AG10803 (cell line): ENCODE measurements around the gene ESX1.
A peak's percentile ranks its signal among the peaks of the same experiment; 100 is the strongest.

ENCODE experiments used
- DNase-seq: peaks from one replicate; pipeline ENCODE4 v3.0.0; 2010; ENCODE audit warnings: low read depth
- H3K4me3 ChIP-seq: 2 replicates; pipeline ENCODE4 v1.5.1; 2011; ENCODE audit warnings: mild to moderate bottlenecking, low read length, control low read depth
- TF ChIP-seq, protein P1 (sequence below): conservative IDR thresholded peaks from 2 replicates; pipeline ENCODE4 v1.5.1; 2011; ENCODE audit warnings: mild to moderate bottlenecking, low read length, control low read depth, inconsistent platforms

Gene ESX1

DNA sequence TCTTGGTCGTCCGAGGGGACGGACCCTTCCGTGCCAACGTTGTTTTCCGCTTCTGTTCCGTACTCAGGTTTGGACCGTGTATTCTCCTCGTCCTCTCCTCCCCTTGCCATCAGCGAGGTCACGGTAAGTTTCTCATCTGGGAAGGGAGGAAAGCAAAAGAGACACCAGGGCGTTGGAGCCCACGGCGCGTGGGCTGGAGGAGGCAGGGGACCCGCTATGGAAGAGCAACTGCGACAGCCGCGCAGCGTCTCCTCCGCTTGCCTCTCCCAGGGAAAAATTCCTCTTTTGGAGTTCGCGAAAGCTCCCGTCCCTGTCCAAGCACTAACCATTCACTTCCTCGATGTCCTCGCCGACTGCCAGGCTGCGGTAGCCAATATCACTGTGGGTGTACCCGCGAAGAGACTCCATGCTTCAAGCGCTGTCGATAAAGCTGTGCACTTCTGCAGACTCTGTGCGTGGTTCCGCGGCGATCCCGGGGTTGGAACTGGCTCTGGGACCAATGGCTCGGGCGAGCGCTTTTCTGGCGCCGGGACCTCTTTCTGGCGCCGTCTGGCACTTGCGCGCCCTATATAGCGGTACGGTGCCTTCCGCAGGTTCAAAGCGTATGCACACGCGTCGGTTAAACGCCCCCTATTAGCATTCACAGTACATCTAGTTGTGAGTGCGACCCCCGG lies at the start of gene ESX1:
TSS of gene ESX1 (minus strand) at position 492 of the 674 bp plus-strand sequence. CDS start at position 408, 84 bp downstream.
- H3K4me3 ChIP-seq: no peak within 1 kb of the TSS
- TF ChIP-seq, protein P1, sequence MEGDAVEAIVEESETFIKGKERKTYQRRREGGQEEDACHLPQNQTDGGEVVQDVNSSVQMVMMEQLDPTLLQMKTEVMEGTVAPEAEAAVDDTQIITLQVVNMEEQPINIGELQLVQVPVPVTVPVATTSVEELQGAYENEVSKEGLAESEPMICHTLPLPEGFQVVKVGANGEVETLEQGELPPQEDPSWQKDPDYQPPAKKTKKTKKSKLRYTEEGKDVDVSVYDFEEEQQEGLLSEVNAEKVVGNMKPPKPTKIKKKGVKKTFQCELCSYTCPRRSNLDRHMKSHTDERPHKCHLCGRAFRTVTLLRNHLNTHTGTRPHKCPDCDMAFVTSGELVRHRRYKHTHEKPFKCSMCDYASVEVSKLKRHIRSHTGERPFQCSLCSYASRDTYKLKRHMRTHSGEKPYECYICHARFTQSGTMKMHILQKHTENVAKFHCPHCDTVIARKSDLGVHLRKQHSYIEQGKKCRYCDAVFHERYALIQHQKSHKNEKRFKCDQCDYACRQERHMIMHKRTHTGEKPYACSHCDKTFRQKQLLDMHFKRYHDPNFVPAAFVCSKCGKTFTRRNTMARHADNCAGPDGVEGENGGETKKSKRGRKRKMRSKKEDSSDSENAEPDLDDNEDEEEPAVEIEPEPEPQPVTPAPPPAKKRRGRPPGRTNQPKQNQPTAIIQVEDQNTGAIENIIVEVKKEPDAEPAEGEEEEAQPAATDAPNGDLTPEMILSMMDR: no peak
- peak; percentile 0 for DNase-seq

DNA sequence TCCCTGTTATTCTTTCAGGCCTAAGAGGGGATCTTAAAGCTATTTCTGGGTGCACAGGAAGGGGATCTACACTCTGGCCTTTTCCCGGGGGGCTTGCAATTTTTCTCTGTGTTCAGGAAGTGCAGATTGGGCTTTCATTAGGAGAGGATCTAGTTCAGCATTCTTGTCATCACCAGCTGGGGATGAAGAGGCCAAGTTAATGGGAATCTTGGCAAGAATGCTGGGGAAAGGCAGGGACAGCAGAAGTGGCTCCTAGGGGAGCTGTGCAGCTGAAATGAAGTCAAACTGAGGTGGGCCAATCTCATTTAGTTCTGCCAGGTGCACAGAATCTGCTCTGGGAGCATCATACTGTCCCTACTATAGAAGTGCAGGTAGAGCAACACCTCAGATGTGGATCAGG lies 40.9 kb upstream of the ESX1 start:
- no peak for DNase-seq
- H3K4me3 ChIP-seq: no peak overlapping the region
- TF ChIP-seq, protein P1: no peak

DNA sequence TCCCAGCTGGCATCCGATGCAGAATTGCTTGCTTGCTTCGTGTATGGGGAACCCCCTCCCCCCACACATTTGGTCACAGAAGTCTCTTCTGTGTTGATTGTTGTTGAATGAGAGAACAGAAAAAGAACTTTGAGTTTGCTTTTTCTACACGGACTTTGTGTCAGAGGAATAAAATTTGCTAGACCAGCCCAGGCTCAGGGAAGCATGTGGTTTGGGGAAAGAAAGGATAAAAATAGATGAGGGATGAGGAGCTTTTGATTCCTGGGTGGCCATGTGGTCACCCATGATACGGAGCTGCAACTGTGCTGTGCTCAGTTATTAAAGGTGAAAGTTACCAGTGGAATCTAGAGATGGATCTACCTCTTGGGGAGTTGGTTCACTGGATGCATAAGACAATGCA lies 34.2 kb upstream of the ESX1 start:
- H3K4me3 ChIP-seq: no peak overlapping the region
- TF ChIP-seq, protein P1: no peak
- no peak for DNase-seq

DNA sequence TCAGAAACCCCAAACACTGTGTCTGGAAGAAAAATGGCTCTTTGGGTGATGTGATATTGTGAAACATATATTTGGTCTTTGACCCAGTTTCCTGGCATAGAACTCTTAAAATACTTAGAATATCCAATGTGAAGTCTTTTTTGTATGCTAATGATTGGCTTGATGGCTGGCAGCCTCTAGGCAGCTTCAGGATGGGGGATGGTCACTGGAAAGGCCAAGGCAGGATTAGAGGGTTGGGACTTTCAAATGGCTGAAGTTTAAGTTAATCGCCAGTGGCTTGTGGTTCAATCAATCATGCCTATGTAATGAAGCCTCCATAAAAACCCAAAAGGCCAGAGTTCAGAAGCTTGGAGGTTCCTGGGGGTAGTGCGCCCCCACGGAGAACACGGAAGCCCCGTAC lies 33.5 kb upstream of the ESX1 start:
- H3K4me3 ChIP-seq: no peak overlapping the region
- DNase-seq: no peak
- TF ChIP-seq, protein P1: no peak

DNA sequence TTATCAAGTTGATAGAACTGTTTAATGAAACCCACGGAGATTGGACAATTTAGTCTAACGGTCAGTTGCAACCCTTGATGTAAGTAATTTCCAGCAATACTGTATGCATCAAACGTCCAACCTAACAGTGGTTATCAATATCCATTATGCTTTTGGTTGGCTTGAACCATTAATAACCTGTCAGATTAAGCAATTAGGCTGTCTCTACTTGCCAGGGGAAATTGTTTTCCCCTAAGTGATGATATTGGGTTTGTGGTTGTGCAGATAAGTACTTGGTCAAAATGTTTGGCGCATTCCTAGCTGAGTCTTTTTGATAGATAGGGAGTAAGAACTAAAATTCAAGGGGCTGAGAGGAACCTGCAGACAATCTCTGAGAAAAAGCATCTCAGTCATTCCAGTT lies 30.5 kb upstream of the ESX1 start:
- no peak for DNase-seq
- TF ChIP-seq, protein P1: no peak
- H3K4me3 ChIP-seq: no peak overlapping the region

DNA sequence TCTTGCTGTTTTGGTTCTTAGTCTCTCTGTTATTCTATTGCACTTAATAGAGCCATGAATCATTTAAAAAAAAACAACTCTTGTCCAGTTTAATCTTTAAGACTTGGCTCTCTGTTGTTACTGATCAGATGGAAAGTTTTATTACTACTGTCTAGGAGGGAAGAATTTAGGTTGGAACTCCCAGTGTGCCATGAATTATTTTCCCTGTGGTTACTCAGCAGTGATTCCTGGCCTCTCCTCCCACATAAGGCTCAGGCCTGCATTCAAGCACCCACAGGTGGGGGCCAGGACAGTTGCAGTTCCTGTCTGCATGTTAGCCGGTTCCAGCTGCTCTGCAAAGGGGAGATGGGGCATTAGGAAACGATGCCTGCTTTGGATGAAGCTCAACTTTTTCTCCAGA lies 29.8 kb upstream of the ESX1 start:
- H3K4me3 ChIP-seq: no peak overlapping the region
- DNase-seq: peak; percentile 8
- TF ChIP-seq, protein P1: no peak

DNA sequence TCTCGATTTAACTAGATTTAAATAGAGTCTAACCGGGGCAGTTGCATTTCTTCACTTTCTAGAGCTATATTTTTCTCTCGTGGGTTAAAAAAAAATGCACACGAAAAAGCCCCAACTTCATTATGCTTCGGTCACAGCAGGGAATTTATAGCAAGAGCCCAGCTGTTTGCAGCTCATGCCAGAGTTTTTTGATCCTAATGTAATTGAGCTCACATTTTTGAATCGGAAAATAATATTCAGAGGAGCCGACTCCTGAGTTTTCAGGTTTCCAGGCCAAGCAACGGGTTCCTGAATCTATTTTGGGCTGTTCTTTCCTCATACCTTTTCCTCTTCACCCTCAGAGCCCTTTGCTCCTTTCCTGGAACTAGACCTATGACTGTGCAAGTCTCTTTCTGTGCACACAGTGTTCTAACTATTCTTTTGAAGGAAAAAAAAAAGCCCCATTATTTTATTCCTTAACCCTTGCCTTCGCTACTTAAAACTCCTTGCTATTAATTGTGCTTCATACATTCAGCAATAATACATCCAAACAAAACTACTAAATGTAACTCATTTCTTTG lies 27.5 kb upstream of the ESX1 start:
- TF ChIP-seq, protein P1: no peak
- no peak overlapping the region for H3K4me3 ChIP-seq
- no peak for DNase-seq
